AG09319 (cell line): ENCODE results near the gene PDP2.

Experiments used
- DNase-seq: peaks from one replicate; pipeline ENCODE4 v3.0.0-alpha.2; 2010; ENCODE audit warnings: low read depth; ENCODE audit errors: extremely low read depth
- CTCF ChIP-seq: IDR thresholded peaks from 2 replicates; pipeline ENCODE4 v1.5.1; 2011; ENCODE audit warnings: low read depth, mild to moderate bottlenecking, inconsistent platforms, low read length, moderate library complexity

The PDP2 gene

GRCh38 chr16:66910175-66910940 is 30.0 kb downstream of the PDP2 start:
- no peak for DNase-seq
- TF ChIP-seq CTCF, result no peak

- TF ChIP-seq CTCF, result no peak
- DNase-seq, result no peak
Measured at GRCh38 chr16:66911112-66911511, 30.8 kb downstream of the PDP2 start.

GRCh38 chr16:66911801-66912200 is 31.5 kb downstream of the PDP2 start:
- TF ChIP-seq CTCF, result no peak
- no peak for DNase-seq

GRCh38 chr16:66913081-66913480 is 32.8 kb downstream of the PDP2 start:
- no peak for TF ChIP-seq CTCF
- DNase-seq, result no peak

- no peak for TF ChIP-seq CTCF
- DNase-seq, result no peak
Measured at GRCh38 chr16:66913711-66914110, 33.4 kb downstream of the PDP2 start.

GRCh38 chr16:66914541-66914940 is 34.2 kb downstream of the PDP2 start:
- DNase-seq, result no peak
- TF ChIP-seq CTCF, result no peak

- no peak for TF ChIP-seq CTCF
- DNase-seq, result no peak
Measured at GRCh38 chr16:66915041-66915440, 34.7 kb downstream of the PDP2 start.
